HepG2 (cell line): ENCODE results near the gene MRPL27. TPM values are rescaled to one million over a fixed set of nuclear protein-coding genes. Genes with fewer than 3 reads are reported as not detected.
A peak's percentile ranks its signal among the peaks of the same experiment; 100 is the strongest.

Experiments
- CCAR2 ChIP-seq: fragments of 200-400 bp; formaldehyde crosslinking; optimal IDR thresholded peaks from 2 replicates; pipeline ENCODE3; 2018; ENCODE audit warnings: low read depth, mild to moderate bottlenecking, low read length, moderate library complexity
- HDAC2 ChIP-seq: sonication (generic); formaldehyde crosslinking; IDR thresholded peaks from 2 replicates; pipeline ENCODE4 v1.4.0; 2020; ENCODE audit warnings: missing genetic modification reagents
- HNF4G ChIP-seq, 2 experiments: sonication (generic) in 1 of 2; formaldehyde crosslinking in 1 of 2; IDR thresholded peaks; 2 replicates each; pipeline versions ENCODE4 v1.4.0 to v1.6.1; 2011 to 2020; ENCODE audit warnings: borderline replicate concordance in 2 of 2, low read depth in 2 of 2, mild to moderate bottlenecking in 2 of 2, low read length in 1 of 2, missing genetic modification reagents in 1 of 2, moderate library complexity in 1 of 2
- KDM6A ChIP-seq: IDR thresholded peaks from 2 replicates; pipeline ENCODE4 v1.6.1; 2016; ENCODE audit warnings: low read depth
- NFAT5 ChIP-seq: sonication (generic); formaldehyde crosslinking; IDR thresholded peaks from 2 replicates; pipeline ENCODE4 v1.4.0; 2020; ENCODE audit warnings: missing genetic modification reagents
- NFIC ChIP-seq: IDR thresholded peaks from 2 replicates; pipeline ENCODE4 v1.6.1; 2012; ENCODE audit warnings: mild to moderate bottlenecking, low read length, inconsistent platforms
- PAXIP1 ChIP-seq: sonication (generic); formaldehyde crosslinking; conservative IDR thresholded peaks from 2 replicates; pipeline ENCODE4 v1.4.0; 2020; ENCODE audit warnings: mild to moderate bottlenecking, missing genetic modification reagents, moderate library complexity
- RNF219 ChIP-seq: sonication (generic); formaldehyde crosslinking; IDR thresholded peaks from 2 replicates; pipeline ENCODE4 v1.5.0; 2020; ENCODE audit warnings: mild to moderate bottlenecking, missing genetic modification reagents
- SAP130 ChIP-seq: IDR thresholded peaks from 2 replicates; pipeline ENCODE4 v1.6.1; 2016; ENCODE audit warnings: low read depth
- SKIL ChIP-seq: sonication (generic); formaldehyde crosslinking; IDR thresholded peaks from 2 replicates; pipeline ENCODE4 v1.8.0; 2022; ENCODE audit warnings: missing genetic modification reagents, mild to moderate bottlenecking, moderate library complexity, borderline replicate concordance
- THRA ChIP-seq: sonication (generic); formaldehyde crosslinking; IDR thresholded peaks from 2 replicates; pipeline ENCODE4 v1.4.0; 2020; ENCODE audit warnings: missing genetic modification reagents, borderline replicate concordance
- polyA plus RNA-seq, 8 experiments: library from polyadenylated mRNA; depleted of rRNA in 3 of 8; stranded (reverse) in 7 of 8; unstranded in 1 of 8; fragments of >200 nt; fragmentation: Illumina TruSeq in 4 of 8; extraction: Trizol in 4 of 8; gene quantifications; 2 replicates each; pipeline versions ENCODE4 v1.2.1 to v1.2.3, GENCODE V29; 2011 to 2016; ENCODE audit warnings: low read depth in 4 of 8, missing spikeins in 1 of 8, mixed read lengths in 1 of 8; ENCODE audit not compliant: insufficient read depth in 1 of 8
- total RNA-seq, 5 experiments: library from RNA; depleted of rRNA; stranded (reverse); fragments of >200 nt; fragmentation: Illumina TruSeq; extraction: Trizol; gene quantifications; 2 replicates each; pipeline ENCODE4 v1.2.3, GENCODE V29; 2016; ENCODE audit warnings: low read depth in 1 of 5

MRPL27 gene
- total and polyA plus RNA-seq, 2 of the 13 experiments (the other 11 are each of a cell fraction or from before 2014, with no cell fraction given), result 137 to 217 TPM

- TF ChIP-seq SKIL (CRISPR knock-in tag) (no peak), KDM6A (CRISPR knock-in tag) (0 out of 2 replicates have a peak, but pooled peaks have one; percentile 31), NFAT5 (CRISPR knock-in tag) (no peak), CCAR2 (no peak), RNF219 (CRISPR knock-in tag) (no peak), HNF4G (IDR thresholded peaks at IDR 0.05; ENCODE audit: borderline replicate concordance, low read depth, low read length) (peak; percentile 69), HNF4G (CRISPR knock-in tag; IDR thresholded peaks at IDR 0.05; ENCODE audit: borderline replicate concordance, low read depth) (no peak), THRA (CRISPR knock-in tag) (peak; percentile 18; the same call in 1 of the 2 replicates), SAP130 (peak; percentile 73), HDAC2 (CRISPR knock-in tag) (peak; percentile 45; the same call in 1 of the 2 replicates), NFIC (0 out of 2 replicates have a peak, but pooled peaks have one; percentile 29), PAXIP1 (CRISPR knock-in tag) (peak; percentile 73)
These were observed 49.8 kb upstream of the MRPL27 start (continued) for GRCh38 chr17:50422738-50423137.
